Left forelimb (tissue), 1 donor: ENCODE data around the gene MGST1.
"Not testable (repeated sequence)": the region's sequence is repeated elsewhere in the genome, so short reads cannot be mapped to it uniquely, and the experiment has no call there.

Source experiments
- DNase-seq: peaks from one replicate; pipeline ENCODE4 v3.0.0-alpha.2; 2018; ENCODE audit warnings: low spot score

Gene MGST1

GRCh38 chr12:16352481-16352880 lies 5.0 kb downstream of the MGST1 start:
- no peak for DNase-seq

GRCh38 chr12:16358878-16359277 lies 11.4 kb downstream of the MGST1 start:
- DNase-seq = no peak

GRCh38 chr12:16359512-16360491 lies 12.4 kb downstream of the MGST1 start:
- no peak for DNase-seq

- DNase-seq = no peak
Measured at GRCh38 chr12:16361142-16361783, 13.8 kb downstream of the MGST1 start.

GRCh38 chr12:16362550-16362949 lies 15.1 kb downstream of the MGST1 start:
- DNase-seq = no peak

GRCh38 chr12:16369156-16369555 lies 21.7 kb downstream of the MGST1 start:
- no peak for DNase-seq

GRCh38 chr12:16370096-16370495 lies 22.7 kb downstream of the MGST1 start:
- DNase-seq = no peak

DNA sequence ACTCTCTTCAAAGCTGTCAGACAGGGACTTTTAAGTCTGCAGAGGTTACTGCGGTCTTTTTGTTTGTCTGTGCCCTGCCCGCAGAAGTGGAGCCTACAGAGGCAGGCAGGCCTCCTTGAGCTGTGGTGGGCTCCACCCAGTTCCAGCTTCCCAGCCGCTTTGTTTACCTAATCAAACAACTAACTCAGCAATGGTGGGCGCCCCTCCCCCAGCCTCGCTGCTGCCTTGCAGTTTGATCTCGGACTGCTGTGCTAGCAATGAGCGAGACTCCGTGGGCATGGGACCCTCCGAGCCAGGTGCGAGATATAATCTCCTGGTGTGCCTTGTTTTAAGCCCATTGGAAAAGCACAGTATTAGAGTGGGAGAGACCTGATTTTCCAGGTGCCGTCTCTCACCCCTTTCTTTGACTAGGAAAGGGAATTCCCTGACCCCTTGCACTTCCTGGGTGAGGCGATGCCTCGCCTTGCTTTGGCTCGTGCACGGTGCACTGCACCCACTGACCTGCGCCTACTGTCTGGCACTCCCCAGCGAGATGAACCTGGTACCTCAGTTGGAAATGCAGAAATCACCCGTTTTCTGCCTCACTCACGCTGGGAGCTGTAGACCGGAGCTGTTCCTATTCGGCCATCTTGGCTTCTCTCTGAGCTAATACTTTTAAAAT lies 35.3 kb downstream of the MGST1 start:
- DNase-seq = not testable (repeated sequence)

GRCh38 chr12:16384732-16385131 lies 37.3 kb downstream of the MGST1 start:
- DNase-seq = no peak

DNA sequence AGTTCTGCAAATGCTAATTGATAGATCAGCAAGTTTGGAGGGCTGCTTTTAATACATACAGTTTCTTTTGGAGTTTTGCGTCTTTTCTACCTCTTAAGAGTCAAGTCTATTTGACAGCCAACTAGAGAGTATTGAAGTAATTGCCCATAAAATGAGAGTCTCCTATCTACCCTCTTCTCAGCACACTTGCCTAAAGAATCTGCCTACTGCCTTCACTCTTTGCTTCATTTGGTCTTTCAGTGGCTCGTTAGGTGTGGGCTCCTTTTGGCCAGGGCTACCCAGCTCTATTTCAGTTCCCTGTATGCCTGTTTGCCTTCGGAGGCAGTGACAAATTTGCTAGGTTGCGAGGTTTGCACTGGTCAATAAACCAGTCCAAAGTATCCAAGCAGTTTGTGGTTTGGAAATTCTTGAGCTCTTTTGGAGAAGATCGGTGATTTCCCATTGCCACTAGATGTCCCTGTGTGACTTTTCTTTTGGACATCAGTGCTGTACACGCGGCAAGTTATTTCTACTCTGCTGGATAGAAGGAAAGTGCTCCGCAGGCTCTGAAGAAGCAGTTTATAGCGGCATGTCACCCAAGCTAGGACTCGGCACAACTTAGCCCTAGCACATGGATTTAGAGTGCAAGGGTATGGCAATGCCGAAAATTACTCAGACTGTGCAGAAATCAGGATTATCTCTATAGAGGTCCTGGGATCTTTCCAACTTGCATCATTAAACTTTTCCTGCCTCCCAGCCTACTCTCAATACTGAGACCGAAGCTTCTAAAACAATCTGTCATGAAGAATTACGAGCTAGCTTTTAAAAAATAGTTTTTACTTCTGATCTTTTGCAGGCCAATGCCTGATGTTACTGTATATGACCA lies 38.6 kb downstream of the MGST1 start:
- no peak for DNase-seq

- DNase-seq = no peak
Measured at GRCh38 chr12:16387919-16388318, 40.5 kb downstream of the MGST1 start.

DNA sequence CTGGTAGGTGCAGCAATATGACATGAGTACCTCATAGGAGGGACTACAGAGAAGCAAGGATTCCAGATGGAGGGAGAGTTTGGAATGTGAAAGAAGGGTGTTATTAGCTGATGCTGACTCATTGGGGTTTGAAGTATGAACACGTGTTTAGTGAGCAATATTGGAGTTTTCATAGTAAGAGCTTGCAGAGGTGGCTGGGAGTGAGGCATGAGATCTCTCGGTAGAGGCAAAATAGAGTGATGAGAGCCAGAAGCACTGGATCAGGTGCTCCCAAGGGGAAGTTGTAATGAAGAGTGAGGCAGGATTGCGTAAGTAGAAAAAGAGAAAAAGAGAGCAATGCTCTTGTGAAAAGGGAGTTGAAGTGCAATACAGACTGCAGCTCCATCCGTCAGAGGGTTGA lies 42.1 kb downstream of the MGST1 start:
- DNase-seq = no peak

DNA sequence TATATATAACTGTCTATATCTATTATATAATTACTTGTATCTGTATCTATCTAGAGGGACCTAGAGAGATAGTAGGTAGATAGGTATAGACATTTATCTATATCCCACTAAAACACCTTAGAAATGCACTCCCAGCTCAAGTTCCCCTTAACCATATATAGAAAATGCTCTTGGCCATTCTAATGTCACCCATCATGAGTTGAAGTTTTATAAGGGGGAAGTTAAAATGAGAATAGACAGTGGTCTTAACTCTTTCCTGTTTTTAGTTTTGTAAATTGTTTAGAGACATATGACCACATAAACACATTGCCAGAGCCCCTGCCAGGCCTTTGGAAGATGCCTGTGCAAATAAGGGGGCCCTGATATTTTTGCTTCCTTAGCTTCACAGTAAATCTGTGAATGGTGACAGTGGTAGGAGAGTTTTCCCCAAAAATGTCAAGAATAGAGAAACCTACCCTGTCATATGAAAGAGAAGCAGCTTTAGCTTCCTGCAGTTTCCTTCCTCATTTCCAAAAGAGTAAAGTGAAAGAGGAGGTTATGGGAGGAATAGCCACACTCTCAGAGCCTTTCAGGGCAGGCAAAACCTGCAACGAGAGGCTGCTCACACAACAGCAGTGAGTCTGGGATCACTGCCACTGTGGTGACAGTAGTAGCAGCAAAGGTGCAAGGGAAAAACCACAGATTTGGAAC lies 45.5 kb downstream of the MGST1 start:
- DNase-seq = no peak

GRCh38 chr12:16399101-16399500 lies 51.7 kb downstream of the MGST1 start:
- no peak for DNase-seq

- DNase-seq = not testable (repeated sequence)
Measured at GRCh38 chr12:16401835-16402234, 54.4 kb downstream of the MGST1 start.

DNA sequence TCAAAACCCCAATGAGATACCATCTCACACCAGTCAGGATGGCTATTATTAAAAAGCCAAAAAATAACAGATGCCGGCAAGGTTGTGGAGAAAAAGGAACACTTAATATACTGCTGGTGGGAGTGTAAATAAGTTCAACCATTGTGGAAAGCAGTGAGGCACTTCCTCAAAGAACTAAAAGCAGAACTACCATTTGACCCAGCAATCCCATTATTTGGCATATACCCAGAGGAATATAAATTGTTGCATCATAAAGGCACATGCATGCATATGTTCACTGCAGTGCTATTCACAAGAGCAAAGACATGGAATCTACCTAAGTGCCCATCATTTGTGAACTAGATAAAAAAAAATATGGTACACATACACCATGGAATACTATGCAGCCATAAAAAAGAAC lies 59.9 kb downstream of the MGST1 start:
- no peak for DNase-seq
